Astrocyte (in vitro differentiated cells and primary cell): Measurements from ENCODE around the gene NCCRP1. TPM values are rescaled to one million over a fixed set of nuclear protein-coding genes. Genes with fewer than 3 reads are reported as not detected.
A peak's percentile ranks its signal among the peaks of the same experiment; 100 is the strongest.

Experiments
- DNase-seq: peaks from one replicate; pipeline ENCODE4 v3.0.0-alpha.2; 2010; ENCODE audit warnings: low read depth
- FAIRE-seq: peaks from 2 replicates; lab custom pipeline; 2011; peaks lifted over from hg19 to GRCh38; lab: Jason Lieb, UNC
- H2AFZ ChIP-seq: 2 replicates; pipeline ENCODE4 v1.6.0; 2012; ENCODE audit warnings: low read depth, low read length, inconsistent platforms
- H3K27ac ChIP-seq: 2 replicates; pipeline ENCODE4 v1.5.1; 2011; ENCODE audit warnings: low read depth, low read length, inconsistent platforms
- H3K27me3 ChIP-seq: 2 replicates; pipeline ENCODE4 v1.6.0; 2011; ENCODE audit warnings: low read length, inconsistent platforms; ENCODE audit not compliant: insufficient read depth
- H3K36me3 ChIP-seq: 2 replicates; pipeline ENCODE4 v1.5.1; 2011; ENCODE audit warnings: low read length, inconsistent platforms; ENCODE audit not compliant: insufficient read depth
- H3K4me1 ChIP-seq: 2 replicates; pipeline ENCODE4 v1.5.1; 2011; ENCODE audit warnings: low read length, inconsistent platforms; ENCODE audit not compliant: insufficient read depth
- H3K4me2 ChIP-seq: 2 replicates; pipeline ENCODE4 v1.6.0; 2012; ENCODE audit warnings: low read length, inconsistent platforms
- H3K4me3 ChIP-seq: 2 replicates; pipeline ENCODE4 v1.5.1; 2011; ENCODE audit warnings: low read depth, mild to moderate bottlenecking, low read length, inconsistent platforms; ENCODE audit not compliant: insufficient read depth
- H3K79me2 ChIP-seq: 2 replicates; pipeline ENCODE4 v1.6.0; 2012; ENCODE audit warnings: mild to moderate bottlenecking, low read length, inconsistent platforms; ENCODE audit not compliant: insufficient read depth
- H3K9ac ChIP-seq: 2 replicates; pipeline ENCODE4 v1.6.0; 2012; ENCODE audit warnings: mild to moderate bottlenecking, low read length, inconsistent platforms
- H3K9me3 ChIP-seq: 2 replicates; pipeline ENCODE4 v1.5.1; 2012; ENCODE audit warnings: low read depth, mild to moderate bottlenecking, low read length, inconsistent platforms; ENCODE audit not compliant: insufficient read depth
- H4K20me1 ChIP-seq: 2 replicates; pipeline ENCODE4 v1.6.0; 2012; ENCODE audit warnings: low read length, inconsistent platforms; ENCODE audit not compliant: insufficient read depth
- H3K27ac Mint-ChIP-seq: one replicate; pipeline ENCODE4 v1.8.0; 2021; ENCODE audit warnings: mild to moderate bottlenecking, mixed read lengths; ENCODE audit not compliant: unreplicated experiment
- H3K27me3 Mint-ChIP-seq: one replicate; pipeline ENCODE4 v1.8.0; 2021; ENCODE audit warnings: low read depth, mixed read lengths; ENCODE audit not compliant: unreplicated experiment
- H3K36me3 Mint-ChIP-seq: one replicate; pipeline ENCODE4 v1.8.0; 2021; ENCODE audit warnings: low read depth, mixed read lengths; ENCODE audit not compliant: unreplicated experiment
- H3K4me1 Mint-ChIP-seq: one replicate; pipeline ENCODE4 v1.8.0; 2021; ENCODE audit warnings: low read depth, mixed read lengths; ENCODE audit not compliant: unreplicated experiment
- H3K4me3 Mint-ChIP-seq: one replicate; pipeline ENCODE4 v1.8.0; 2021; ENCODE audit warnings: mild to moderate bottlenecking, moderate library complexity, mixed read lengths; ENCODE audit not compliant: unreplicated experiment
- H3K9me3 Mint-ChIP-seq: one replicate; pipeline ENCODE4 v1.8.0; 2021; ENCODE audit warnings: mild to moderate bottlenecking, mixed read lengths; ENCODE audit not compliant: unreplicated experiment
- EZH2 ChIP-seq: IDR thresholded peaks from 2 replicates; pipeline ENCODE4 v1.6.1; 2012; ENCODE audit warnings: mild to moderate bottlenecking, low read length, inconsistent platforms; ENCODE audit not compliant: insufficient read depth
- total RNA-seq: library from RNA; stranded (reverse); gene quantifications from 2 replicates; pipeline ENCODE4 v1.2.1, GENCODE V29; 2021
- TF ChIP-seq, protein P1 (sequence below): IDR thresholded peaks from 2 replicates; pipeline ENCODE4 v1.5.1; 2011; ENCODE audit warnings: low read depth, mild to moderate bottlenecking, inconsistent platforms, low read length, moderate library complexity; ENCODE audit not compliant: insufficient read depth

The NCCRP1 gene
- total RNA-seq, 1 donor from 2014 or later: not detected

DNA sequence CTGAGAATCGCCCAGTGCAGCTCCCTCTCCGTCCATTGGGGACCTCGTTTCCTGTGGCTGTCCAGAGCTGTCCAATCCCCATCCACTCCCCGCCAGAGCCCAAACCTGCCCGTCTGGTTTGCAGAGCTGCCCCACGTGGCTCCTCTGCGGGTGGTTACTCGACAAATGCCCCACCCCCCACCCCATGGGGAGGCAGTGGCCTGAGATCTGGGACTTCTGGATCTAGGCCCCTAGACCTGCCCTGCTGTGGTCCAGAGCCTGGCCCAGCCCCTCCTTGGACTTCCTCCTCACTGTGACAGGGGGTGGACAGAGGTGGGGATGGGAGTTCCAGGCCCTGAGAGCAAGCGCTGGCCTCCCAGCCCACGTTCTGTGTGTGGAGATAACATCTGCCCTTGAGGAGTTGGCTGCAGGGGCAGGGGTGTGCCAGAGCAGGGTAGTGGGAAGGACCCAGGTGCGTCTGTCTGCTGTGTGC is 42.1 kb upstream of the NCCRP1 start:
- FAIRE-seq: no peak
- H2AFZ ChIP-seq: no peak overlapping the region

DNA sequence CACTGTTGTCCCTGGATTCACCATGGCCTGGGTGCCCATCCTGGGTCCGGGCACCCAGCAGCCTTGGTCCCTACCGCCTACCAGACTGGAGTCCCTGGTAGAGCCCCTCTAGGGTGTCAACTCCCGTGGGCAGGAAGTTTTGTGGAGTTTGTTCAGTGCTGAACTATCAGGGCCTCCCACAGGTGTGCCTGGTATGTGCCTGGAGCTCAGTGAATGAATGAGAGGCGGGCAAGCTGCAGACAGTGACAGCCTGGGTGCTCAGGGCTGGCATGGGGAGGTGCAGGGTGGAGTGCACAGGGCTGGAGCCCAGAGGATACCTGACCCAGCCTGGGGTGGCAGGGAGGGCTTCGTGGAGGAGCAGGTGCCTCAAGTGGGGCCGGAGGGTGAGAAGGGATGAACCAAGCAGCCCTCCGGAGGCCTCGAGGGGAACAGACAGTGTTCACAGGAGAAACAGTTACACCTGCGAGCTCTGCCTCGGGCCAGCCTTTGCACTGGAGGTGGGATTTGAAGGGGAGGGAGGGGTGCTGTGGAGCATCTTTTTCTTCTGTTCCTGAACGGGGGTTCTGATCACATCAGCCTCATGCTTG is 41.6 kb upstream of the NCCRP1 start:
- FAIRE-seq: no peak
- Mint-ChIP-seq H3K9me3 (no peaks in the 10 kb centered on the region), H3K36me3 (peaks cover 13% of the 10 kb centered on the region), H3K27ac (no peak overlapping the region), H3K27me3 (no peaks in the 10 kb centered on the region), H3K4me3 (peak overlapping the region; percentile 27), H3K4me1 (peaks cover 33% of the 10 kb centered on the region)
- peaks cover 68% of the 10 kb centered on the region for H3K79me2 ChIP-seq
- no peak overlapping the region for H3K4me3 ChIP-seq
- DNase-seq: no peak
- no peak overlapping the region for H2AFZ ChIP-seq
- no peak overlapping the region for H3K9ac ChIP-seq
- peaks cover 72% of the 10 kb centered on the region for H4K20me1 ChIP-seq
- peaks cover 17% of the 10 kb centered on the region for H3K4me1 ChIP-seq
- H3K27me3 ChIP-seq: no peaks in the 10 kb centered on the region
- no peaks in the 10 kb centered on the region for H3K36me3 ChIP-seq
- no peak overlapping the region for H3K27ac ChIP-seq
- H3K4me2 ChIP-seq: no peak overlapping the region
- TF ChIP-seq, protein P1, sequence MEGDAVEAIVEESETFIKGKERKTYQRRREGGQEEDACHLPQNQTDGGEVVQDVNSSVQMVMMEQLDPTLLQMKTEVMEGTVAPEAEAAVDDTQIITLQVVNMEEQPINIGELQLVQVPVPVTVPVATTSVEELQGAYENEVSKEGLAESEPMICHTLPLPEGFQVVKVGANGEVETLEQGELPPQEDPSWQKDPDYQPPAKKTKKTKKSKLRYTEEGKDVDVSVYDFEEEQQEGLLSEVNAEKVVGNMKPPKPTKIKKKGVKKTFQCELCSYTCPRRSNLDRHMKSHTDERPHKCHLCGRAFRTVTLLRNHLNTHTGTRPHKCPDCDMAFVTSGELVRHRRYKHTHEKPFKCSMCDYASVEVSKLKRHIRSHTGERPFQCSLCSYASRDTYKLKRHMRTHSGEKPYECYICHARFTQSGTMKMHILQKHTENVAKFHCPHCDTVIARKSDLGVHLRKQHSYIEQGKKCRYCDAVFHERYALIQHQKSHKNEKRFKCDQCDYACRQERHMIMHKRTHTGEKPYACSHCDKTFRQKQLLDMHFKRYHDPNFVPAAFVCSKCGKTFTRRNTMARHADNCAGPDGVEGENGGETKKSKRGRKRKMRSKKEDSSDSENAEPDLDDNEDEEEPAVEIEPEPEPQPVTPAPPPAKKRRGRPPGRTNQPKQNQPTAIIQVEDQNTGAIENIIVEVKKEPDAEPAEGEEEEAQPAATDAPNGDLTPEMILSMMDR: no peak
- H3K9me3 ChIP-seq: no peaks in the 10 kb centered on the region

More for the DNA sequence above, 42.1 kb upstream of the NCCRP1 start:
- Histone ChIP-seq H3K4me1 (peaks cover 17% of the 10 kb centered on the region), H3K4me3 (no peak overlapping the region), H3K36me3 (no peaks in the 10 kb centered on the region), H3K9ac (no peak overlapping the region), H3K27me3 (no peaks in the 10 kb centered on the region), H3K79me2 (peaks cover 68% of the 10 kb centered on the region), H3K27ac (no peak overlapping the region), H3K4me2 (no peak overlapping the region), H4K20me1 (peaks cover 69% of the 10 kb centered on the region), H3K9me3 (no peaks in the 10 kb centered on the region)
- TF ChIP-seq, protein P1: no peak
- no peak for TF ChIP-seq EZH2
- H3K4me1 Mint-ChIP-seq: peaks cover 33% of the 10 kb centered on the region
- H3K36me3 Mint-ChIP-seq: peaks cover 15% of the 10 kb centered on the region
- DNase-seq: no peak
- no peak overlapping the region for H3K4me3 Mint-ChIP-seq
- H3K27me3 Mint-ChIP-seq: no peaks in the 10 kb centered on the region
- no peaks in the 10 kb centered on the region for H3K9me3 Mint-ChIP-seq
- H3K27ac Mint-ChIP-seq: peak overlapping the region; percentile 37

DNA sequence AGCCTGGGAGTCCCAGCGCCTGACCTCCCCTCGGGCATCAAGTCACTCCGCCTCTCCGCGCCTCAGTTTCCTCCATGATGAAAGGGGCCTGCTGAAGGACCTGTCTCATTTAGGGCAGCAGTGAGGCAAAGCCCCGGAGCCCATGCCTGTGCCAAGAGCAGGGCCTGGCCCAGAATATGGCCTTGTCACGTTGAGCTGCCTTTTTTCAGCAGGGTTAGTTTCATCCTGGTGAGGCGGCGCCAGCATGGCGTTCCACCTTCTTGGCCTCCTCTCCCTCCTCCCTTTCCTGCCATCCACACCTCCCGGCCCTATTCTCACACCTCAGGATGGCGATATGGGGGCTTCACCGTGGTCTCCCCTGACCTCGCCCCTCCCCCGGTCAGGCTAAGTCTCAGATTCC is 41.0 kb upstream of the NCCRP1 start:
- no peak overlapping the region for H3K27ac ChIP-seq
- H3K27ac Mint-ChIP-seq: no peak overlapping the region
- no peaks in the 10 kb centered on the region for H3K27me3 Mint-ChIP-seq
- H3K4me1 Mint-ChIP-seq: peaks cover 37% of the 10 kb centered on the region
- H3K9me3 ChIP-seq: no peaks in the 10 kb centered on the region
- no peaks in the 10 kb centered on the region for H3K27me3 ChIP-seq
- peaks cover 12% of the 10 kb centered on the region for H3K36me3 Mint-ChIP-seq
- H3K36me3 ChIP-seq: no peaks in the 10 kb centered on the region
- DNase-seq: no peak
- no peak overlapping the region for H3K9ac ChIP-seq
- no peak overlapping the region for H2AFZ ChIP-seq
- TF ChIP-seq EZH2: no peak
- TF ChIP-seq, protein P1: no peak
- FAIRE-seq: no peak
- H3K9me3 Mint-ChIP-seq: no peaks in the 10 kb centered on the region
- H3K4me3 ChIP-seq: no peak overlapping the region
- H4K20me1 ChIP-seq: peaks cover 73% of the 10 kb centered on the region
- H3K4me1 ChIP-seq: peaks cover 17% of the 10 kb centered on the region
- peaks cover 68% of the 10 kb centered on the region for H3K79me2 ChIP-seq
- H3K4me3 Mint-ChIP-seq: peak overlapping the region; percentile 31
- no peak overlapping the region for H3K4me2 ChIP-seq
